NCI-H774 (cell line): ENCODE results near the gene KSR2.

Experiments
- DNase-seq: peaks from one replicate; lab custom pipeline; 2025; lab: John Stamatoyannopoulos, UW

Gene KSR2

DNA sequence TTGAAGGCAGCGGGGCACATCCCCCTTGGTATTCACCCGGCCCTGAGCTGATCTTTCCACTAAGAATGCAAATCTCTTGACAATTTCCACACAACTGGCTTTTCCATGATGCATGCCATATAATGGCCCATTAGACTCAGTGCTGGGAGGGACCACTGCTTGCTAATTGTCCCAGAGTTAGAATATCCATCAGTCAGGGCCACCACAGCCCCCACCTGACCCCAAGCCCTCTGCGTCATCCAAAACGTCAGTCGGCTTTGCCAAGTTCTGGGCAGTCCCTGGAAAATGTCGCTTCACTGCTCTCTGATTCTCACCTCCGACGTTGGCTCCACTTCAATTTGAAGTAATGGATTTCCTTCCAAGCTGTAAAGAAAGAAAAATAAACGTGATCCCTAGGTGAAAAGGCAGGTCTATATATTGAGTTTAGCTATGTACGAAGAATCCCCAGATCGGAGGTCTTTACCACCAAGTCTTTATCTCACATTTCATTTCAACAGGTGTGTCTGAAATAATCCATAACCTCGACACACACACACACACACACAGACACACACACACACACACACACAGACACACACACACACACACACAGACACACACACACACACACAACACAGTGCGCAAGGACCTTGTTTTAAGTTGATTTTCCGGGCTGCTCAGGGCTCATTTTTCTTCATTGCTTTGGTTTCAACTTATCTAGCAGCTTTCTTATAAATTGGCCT lies 441.9 kb downstream of the KSR2 start:
- DNase-seq, result no peak

DNA sequence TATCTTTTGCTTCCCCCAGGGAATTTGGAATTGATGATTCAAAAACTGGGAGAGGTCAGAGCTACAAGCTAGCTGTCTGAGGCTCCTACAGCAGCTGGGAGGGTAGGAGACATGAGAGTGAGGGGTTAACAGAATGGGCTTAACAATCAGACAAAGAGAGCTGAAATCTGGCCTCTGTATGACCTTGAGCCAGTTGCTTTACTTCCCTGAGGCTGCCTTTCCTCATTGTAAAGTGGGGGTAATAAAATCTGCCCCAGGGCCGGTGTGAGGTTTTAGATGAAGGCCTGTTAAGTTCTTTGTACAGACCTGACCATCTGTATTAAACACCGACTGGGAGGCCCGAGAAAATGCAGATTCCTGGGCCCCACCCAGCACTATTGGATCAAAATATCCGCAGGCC lies 443.0 kb downstream of the KSR2 start:
- no peak for DNase-seq

- DNase-seq, result no peak
Measured at GRCh38 chr12:117524806-117525205, 444.0 kb downstream of the KSR2 start.

GRCh38 chr12:117523971-117524370 lies 444.8 kb downstream of the KSR2 start:
- no peak for DNase-seq

DNA sequence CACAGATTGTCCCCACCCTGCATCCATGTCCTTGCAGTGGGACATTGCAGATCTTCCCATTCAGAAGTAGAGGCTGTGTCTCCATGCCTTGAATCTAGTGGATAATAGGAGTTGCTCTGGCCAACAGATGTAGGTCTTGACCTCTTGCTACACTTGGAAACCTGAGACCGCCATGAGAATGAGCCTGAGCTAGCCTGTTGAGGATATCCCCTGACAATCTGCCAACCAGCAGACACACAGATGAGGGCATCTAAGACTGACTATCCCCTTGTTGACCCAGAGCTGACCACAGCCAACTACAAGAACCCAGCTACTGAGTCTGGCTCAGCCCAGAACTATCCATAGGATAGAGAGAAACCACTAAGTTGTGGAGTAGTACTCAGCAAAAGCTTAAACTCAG lies 446.2 kb downstream of the KSR2 start:
- no peak for DNase-seq

DNA sequence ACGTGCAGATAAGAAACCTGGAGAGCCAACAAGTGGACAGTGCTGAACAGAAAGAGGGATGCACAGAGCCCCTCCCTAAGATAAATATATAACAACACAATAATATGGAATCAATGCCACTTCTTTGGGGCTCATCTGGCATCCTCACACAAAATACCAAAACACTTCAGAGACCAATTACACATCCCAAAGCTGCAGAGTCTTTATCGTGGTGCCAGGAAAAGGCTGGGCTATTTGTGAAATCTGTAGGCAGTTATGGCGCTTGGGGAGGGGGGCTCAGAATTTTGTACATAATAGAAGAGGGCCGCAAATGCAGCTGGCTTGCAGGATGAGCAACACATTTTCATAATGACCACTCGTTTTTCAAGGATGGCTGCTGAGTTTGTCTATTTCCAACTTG lies 446.9 kb downstream of the KSR2 start:
- DNase-seq, result no peak

GRCh38 chr12:117521346-117521745 lies 447.4 kb downstream of the KSR2 start:
- no peak for DNase-seq

GRCh38 chr12:117518594-117519270 lies 450.1 kb downstream of the KSR2 start:
- DNase-seq, result no peak

DNA sequence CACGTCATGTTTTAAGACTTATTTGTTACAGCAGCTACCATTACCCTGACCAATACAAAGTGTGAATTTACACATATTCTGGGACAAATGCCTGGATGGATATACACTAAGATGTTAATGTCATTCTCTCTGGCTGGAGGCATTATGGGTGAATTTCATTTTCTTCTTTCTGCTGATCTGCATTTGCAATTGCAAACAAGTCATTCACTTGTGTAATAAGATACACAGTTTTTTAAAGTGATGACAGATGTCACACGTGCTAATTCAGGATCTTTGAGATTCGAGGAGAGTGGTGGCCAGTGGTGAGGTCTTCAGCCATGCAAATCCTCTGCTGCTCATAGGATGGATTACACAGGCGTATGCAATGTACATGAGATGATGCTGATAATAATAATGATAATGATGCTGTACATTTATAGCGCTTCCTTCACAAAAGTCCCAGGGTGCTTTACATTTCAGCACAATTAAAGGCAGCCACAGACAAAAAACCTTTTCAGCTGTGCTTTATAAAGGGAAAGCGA lies 451.5 kb downstream of the KSR2 start:
- DNase-seq, result no peak

GRCh38 chr12:117516034-117516433 lies 452.8 kb downstream of the KSR2 start:
- no peak for DNase-seq

GRCh38 chr12:117514016-117514415 lies 454.8 kb downstream of the KSR2 start:
- peak; percentile 59 for DNase-seq

DNA sequence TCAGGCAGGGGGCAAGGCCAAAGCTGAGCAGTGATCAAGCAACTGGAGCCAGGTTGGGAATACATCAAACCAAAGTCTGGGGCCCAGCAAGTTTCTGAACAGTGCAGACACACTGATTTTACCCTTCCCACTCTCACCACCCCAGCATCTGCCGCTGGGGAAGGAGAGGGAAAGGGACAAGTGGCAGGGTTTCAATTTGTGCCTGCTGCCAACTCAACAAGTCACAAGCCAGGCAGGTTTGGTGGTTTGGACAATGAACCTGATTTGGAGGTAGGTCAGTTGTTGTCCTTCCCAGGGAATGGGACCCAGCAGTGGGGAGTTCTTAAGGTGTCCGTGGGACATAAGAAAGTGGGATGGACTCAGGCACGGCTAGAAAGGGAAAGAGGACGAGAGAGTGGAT lies 455.4 kb downstream of the KSR2 start:
- DNase-seq, result no peak

DNA sequence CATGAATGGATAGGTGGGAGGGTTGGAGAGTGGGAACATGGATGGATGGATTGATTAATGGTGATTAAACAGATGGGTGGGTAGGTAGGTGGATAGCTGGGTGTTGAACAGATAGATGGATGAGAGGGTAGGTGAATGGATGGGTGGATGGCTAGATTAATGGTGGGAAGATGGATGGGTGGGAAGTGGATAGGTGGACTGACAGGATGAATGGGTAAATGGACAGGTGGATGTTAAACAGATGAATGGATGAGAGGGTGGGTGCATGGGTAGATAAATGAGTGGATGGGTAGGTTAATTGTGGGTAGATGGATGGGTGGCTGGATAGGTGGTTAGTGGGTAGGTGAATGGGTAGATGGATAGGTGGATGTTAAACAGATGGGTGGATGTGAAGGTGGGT lies 460.3 kb downstream of the KSR2 start:
- no peak for DNase-seq

GRCh38 chr12:117507548-117507947 lies 461.2 kb downstream of the KSR2 start:
- peak; percentile 88 for DNase-seq

GRCh38 chr12:117506333-117506732 lies 462.5 kb downstream of the KSR2 start:
- no peak for DNase-seq

- no peak for DNase-seq
Measured at GRCh38 chr12:117502633-117503032, 466.2 kb downstream of the KSR2 start.

DNA sequence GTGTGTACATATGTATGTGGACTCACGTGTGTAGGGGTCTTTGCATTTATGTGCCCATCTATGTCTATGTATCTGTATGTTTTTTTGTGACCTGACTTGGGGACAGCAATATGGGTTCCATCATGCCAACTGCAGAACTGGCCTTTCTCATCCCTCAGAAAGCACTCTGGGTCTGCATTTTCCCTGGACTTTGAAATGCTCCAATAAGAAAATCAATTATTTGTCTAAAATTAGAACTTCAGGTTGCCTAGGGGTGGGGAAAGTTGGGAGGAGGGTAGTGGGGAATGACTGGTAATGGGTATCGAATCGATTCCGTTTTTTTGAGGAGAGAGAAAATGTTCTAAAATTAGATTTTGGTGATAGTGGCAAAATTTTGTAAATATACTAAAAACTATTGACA lies 466.6 kb downstream of the KSR2 start:
- DNase-seq, result no peak

DNA sequence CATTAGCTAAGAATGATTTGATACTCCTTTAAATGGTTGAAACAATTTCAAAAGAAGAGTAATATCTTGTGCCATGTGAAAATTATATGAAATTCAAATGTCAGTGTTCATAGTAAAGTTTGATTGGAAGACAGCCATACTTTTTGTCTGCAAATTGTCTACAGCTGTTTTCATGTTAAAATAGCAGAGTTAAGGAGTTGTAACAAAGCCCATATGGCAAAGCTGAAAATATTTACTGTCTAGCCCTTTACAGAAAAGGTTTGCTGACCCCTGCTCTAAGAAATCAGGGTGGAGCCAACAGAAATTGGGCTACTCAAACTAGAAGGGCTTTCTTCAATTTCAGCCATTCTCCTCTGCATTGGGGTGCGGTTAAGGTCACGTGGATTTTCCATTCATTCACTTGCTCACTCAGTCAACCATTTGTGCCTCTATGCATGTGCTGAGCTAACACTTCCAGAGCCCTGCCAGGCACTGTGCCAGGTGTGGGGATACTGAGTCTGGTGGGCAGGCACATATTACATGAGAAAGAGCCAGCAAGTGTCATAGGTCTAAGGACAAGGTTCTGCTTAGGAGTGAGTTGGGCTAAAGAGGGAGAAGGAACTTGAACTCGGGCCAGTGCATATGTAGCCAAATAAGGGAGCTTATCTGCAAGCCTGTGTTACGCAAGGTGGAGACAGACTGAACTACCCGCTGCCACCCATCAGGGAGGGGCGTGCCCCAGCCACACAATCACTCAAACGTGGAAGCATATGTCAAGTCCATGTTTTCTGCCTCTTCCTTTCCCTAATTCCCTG lies 467.5 kb downstream of the KSR2 start:
- DNase-seq, result no peak

GRCh38 chr12:117499759-117500485 lies 468.9 kb downstream of the KSR2 start:
- DNase-seq, result no peak

- DNase-seq, result no peak
Measured at GRCh38 chr12:117498880-117499279, 469.9 kb downstream of the KSR2 start.

DNA sequence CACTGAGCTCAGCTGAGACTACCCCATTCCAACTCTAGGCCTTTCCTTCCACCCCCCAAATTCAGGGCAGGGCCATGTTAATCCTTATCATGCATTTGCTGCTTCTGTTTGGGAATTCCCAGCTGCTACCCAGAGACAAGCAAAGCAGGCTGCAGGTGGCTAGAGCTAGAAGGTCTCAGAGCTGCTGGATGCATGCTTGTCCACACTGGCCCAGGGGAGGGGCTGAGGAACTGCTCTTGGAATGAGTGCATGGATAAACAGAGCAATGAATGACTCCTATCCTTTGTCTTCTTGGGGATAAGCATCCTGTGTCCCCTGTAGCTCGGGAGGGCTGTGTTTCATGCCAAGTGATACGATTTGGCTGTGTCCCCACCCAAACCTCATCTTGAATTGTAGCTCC lies 470.5 kb downstream of the KSR2 start:
- no peak for DNase-seq

DNA sequence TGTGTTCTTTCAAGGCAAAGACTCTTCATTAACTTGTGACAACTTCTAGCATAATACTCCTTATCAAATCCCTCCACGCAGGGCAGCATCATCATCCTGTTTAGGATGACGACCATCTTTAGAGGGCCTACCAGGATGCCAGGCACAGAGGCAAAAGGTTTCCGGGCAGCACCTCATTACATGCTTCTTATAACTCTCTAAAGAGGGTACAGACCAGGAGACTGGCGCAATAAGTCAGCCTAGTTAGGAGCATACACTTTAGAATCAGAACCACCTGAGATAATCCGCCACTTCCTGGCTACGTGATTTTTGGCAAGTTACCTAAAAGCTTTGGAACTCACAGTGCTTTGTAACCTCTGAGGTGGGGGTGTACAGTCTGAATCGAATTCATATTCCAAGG lies 471.4 kb downstream of the KSR2 start:
- DNase-seq, result no peak
